ENCODE results near the gene DPP7.

- TF ChIP-seq, protein P1, sequence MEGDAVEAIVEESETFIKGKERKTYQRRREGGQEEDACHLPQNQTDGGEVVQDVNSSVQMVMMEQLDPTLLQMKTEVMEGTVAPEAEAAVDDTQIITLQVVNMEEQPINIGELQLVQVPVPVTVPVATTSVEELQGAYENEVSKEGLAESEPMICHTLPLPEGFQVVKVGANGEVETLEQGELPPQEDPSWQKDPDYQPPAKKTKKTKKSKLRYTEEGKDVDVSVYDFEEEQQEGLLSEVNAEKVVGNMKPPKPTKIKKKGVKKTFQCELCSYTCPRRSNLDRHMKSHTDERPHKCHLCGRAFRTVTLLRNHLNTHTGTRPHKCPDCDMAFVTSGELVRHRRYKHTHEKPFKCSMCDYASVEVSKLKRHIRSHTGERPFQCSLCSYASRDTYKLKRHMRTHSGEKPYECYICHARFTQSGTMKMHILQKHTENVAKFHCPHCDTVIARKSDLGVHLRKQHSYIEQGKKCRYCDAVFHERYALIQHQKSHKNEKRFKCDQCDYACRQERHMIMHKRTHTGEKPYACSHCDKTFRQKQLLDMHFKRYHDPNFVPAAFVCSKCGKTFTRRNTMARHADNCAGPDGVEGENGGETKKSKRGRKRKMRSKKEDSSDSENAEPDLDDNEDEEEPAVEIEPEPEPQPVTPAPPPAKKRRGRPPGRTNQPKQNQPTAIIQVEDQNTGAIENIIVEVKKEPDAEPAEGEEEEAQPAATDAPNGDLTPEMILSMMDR (IDR thresholded peaks at IDR 0.05), result no peak
- TF ChIP-seq, protein P2, sequence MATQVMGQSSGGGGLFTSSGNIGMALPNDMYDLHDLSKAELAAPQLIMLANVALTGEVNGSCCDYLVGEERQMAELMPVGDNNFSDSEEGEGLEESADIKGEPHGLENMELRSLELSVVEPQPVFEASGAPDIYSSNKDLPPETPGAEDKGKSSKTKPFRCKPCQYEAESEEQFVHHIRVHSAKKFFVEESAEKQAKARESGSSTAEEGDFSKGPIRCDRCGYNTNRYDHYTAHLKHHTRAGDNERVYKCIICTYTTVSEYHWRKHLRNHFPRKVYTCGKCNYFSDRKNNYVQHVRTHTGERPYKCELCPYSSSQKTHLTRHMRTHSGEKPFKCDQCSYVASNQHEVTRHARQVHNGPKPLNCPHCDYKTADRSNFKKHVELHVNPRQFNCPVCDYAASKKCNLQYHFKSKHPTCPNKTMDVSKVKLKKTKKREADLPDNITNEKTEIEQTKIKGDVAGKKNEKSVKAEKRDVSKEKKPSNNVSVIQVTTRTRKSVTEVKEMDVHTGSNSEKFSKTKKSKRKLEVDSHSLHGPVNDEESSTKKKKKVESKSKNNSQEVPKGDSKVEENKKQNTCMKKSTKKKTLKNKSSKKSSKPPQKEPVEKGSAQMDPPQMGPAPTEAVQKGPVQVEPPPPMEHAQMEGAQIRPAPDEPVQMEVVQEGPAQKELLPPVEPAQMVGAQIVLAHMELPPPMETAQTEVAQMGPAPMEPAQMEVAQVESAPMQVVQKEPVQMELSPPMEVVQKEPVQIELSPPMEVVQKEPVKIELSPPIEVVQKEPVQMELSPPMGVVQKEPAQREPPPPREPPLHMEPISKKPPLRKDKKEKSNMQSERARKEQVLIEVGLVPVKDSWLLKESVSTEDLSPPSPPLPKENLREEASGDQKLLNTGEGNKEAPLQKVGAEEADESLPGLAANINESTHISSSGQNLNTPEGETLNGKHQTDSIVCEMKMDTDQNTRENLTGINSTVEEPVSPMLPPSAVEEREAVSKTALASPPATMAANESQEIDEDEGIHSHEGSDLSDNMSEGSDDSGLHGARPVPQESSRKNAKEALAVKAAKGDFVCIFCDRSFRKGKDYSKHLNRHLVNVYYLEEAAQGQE (IDR thresholded peaks at IDR 0.05; ENCODE audit: low read depth, low read length), result no peak
- no peak for TF ChIP-seq RFX5 (IDR thresholded peaks at IDR 0.05; ENCODE audit: low read length)
- TF ChIP-seq POLR2AphosphoS5 (IDR thresholded peaks at IDR 0.05; ENCODE audit: low read depth, low read length), result no peak
- TF ChIP-seq YY1 (IDR thresholded peaks at IDR 0.05; ENCODE audit: low read depth), result no peak
- TF ChIP-seq SMC3 (IDR thresholded peaks at IDR 0.05; ENCODE audit: low read depth, low read length), result no peak
- no peak for TF ChIP-seq ZBTB33 (IDR thresholded peaks at IDR 0.05; ENCODE audit: borderline replicate concordance, low read depth)
- no peak for TF ChIP-seq CHD2 (IDR thresholded peaks at IDR 0.05; ENCODE audit: low read length, partially characterized antibody)
Measured at GRCh38 chr9:137159105-137160053, 44.8 kb upstream of the DPP7 start.

Data from SK-N-SH (cell line).